Head of caudate nucleus (tissue), 42 donors: Measurements from ENCODE around the gene EIF1AD.

Source experiments
- DNase-seq, 42 donors: peaks; one replicate each; pipeline versions ENCODE4 v3.0.0 to v3.0.0-alpha.2; 2020 to 2021; ENCODE audit warnings: mixed read lengths in 7 of 42
- intact Hi-C: fragments of 100-400 bp; cut with DNase I; formaldehyde crosslinking; loops from one replicate; pipeline ENCODE4 v1.15.0; 2022

Gene EIF1AD

DNA sequence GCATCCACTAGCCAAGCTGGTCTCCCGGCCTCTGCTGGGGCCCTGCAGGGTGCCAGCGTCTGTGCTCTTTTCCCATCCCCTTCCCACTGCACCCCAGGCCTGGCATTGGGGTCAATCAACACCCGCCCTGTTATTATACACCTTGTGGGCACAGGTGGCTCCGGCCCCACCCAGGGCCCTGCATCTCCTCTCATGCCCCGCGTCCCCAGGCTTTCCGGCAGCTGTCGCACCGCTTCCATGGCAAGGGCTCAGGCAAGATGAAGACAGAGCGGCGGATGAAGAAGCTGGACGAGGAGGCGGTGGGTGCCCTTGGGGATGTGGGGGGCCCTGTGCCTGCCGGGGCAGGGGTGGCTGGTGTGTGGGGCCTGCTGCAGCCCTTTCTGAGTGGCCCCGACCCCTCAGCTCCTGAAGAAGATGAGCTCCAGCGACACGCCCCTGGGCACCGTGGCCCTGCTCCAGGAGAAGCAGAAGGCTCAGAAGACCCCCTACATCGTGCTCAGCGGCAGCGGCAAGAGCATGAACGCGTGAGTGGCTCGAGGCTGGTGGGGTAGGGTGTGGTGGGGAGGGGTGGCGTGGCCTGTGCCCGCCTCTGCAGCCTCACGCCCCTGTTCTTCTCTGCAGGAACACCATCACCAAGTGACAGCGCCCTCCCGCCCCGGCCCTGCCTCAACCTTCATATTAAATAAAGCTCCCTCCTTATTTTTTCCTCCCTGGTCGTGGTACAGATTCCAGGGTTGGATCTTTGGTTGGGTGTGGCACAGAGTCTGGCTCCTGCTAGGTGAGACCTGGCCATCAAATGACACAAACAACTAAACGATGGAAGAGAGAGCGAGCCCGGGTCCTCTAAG lies 23.3 kb downstream of the EIF1AD start:
- intact Hi-C loops = no loop called here
- no peak for DNase-seq

DNA sequence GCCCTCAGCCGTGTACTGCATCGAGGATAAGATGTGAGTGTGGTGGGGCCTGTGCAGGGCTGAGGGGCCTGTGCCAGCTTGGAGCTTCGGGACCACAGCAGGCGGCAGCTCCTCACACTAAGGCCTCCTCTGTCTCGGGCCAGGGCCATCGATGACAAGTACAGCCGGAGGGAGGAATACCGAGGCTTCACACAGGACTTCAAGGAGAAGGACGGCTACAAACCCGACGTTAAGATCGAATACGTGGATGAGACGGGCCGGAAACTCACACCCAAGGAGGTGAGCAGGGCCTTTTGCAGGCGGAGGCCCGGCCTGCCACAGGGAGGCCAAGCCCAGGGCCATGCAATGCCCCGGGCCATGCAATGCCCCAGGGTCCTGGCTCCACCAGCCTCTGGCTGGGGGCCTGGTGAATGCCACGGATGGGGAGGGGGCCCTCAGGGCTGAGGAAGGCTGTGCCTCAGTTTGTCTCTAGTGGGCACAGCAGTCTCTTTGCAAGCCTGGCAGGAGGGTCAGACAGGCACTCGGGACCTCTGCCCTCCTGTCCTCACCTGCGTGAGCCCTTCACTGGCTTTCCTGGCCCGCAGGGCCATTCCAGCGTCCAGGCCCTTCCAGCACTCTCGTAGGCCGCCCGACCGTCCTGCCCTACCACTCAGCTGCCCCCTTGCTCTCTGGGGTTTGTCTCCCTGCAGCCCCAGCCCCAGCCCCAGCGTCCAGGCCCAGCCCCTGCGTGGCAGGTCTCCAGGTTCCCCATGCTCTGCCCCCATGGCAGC lies 24.2 kb downstream of the EIF1AD start:
- DNase-seq = no peak
- intact Hi-C loops = no loop called here

DNA sequence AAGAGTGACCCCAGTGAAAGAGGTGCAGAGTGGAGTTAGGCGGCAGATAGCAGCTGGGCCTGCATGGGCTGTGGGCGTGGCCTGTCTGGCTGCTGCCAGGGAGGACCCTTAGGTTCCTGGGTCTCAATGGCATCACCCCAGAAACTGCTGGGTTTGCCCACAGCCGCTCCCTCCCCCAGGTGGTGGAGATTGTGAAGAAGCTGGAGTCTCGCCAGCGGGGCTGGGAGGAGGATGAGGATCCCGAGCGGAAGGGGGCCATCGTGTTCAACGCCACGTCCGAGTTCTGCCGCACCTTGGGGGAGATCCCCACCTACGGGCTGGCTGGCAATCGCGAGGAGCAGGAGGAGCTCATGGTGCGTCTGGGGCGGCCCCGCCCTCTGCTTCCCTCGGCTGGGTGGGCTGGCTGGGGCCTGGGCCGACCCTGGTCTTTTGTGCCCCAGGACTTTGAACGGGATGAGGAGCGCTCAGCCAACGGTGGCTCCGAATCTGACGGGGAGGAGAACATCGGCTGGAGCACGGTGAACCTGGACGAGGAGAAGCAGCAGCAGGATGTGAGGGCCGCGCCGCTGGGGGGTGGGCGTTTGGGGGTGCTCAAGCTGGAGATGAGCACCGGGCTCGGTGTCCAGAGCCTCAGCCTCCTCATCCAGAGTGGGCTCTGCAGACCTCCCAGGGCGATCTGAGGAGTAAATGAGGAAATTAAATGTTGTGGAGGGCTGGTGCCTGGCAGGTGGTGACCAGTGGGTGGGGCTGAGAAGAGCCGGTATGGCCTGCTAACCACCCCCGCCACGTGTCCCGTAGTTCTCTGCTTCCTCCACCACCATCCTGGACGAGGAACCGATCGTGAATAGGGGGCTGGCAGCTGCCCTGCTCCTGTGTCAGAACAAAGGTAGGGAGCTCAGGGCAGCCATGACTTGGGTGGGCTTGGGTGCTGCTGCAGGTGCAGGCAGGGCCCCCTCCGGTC lies 25.5 kb downstream of the EIF1AD start:
- intact Hi-C loops = no loop called here
- no peak for DNase-seq

DNA sequence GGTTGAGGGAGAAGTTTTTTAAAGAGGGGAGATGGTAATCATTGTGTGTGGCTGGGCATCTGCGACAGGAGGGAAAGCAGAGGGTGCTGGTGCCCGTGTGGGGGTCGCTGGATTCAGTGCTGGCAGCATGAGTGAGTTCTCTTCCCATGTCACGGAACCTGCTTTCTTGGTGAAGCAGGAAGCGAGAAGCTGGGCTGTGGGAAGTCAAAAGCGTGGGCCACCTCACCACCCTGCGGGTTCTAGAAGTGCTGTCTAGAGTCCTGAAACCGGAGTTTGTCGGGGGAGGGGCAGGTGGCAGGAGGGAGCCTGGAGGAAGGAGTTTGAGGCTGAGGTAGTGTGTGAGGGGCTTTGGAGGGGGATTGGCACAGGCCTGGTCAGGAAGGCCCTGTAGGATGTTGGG lies 26.2 kb downstream of the EIF1AD start:
- intact Hi-C loops = no loop called here
- no peak for DNase-seq

DNA sequence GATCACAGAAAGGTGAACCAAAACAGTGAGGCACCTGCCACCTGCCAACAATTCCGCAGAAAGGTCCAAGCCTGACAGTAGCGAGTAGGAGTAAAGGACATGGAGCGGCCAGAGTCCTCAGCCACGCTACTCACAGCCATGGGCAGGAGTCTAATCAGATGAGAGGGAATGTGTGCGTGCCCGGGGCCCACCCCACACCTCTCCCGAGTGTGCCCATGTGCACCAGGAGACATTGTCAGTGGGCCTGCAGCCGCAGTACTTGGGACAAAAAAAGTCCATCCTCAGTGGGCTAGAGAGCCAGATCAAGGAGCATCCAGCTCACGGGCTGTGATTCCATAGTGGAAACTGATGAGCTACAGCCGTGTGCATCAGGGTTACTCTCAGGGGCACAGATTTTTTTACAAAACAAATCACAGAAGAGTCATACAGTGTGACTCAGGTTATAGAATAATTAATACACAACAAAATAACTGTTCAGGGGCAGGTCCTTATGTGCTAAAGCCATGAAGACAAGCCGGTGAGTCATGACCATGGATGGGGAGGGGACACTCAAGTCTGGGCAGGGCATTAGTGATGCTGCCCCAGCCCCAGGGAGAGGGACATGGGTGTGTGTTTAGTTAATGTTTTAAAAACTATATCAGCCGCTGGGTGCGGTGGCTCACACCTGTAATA lies 28.4 kb downstream of the EIF1AD start:
- intact Hi-C loops = no loop called here
- no peak for DNase-seq

DNA sequence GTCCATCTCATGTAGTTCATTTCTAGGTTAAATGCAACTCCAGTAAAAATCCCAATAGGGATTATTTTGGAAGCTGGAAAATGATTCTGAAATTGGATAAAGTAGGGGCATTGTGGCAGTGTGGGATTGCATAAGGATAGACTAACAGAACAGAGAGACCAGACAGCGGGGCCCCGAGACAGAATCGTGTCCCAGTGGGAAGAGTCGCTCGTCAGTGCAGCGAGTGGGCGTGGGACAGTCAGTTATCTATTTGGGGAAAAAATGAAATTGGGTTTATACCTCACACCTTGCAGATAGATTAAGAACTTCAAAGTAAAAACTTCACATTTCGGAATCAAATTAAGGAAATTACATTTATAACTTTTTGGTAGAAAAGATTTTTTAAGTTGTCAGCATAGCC lies 29.8 kb downstream of the EIF1AD start:
- intact Hi-C loops = no loop called here
- DNase-seq = no peak

DNA sequence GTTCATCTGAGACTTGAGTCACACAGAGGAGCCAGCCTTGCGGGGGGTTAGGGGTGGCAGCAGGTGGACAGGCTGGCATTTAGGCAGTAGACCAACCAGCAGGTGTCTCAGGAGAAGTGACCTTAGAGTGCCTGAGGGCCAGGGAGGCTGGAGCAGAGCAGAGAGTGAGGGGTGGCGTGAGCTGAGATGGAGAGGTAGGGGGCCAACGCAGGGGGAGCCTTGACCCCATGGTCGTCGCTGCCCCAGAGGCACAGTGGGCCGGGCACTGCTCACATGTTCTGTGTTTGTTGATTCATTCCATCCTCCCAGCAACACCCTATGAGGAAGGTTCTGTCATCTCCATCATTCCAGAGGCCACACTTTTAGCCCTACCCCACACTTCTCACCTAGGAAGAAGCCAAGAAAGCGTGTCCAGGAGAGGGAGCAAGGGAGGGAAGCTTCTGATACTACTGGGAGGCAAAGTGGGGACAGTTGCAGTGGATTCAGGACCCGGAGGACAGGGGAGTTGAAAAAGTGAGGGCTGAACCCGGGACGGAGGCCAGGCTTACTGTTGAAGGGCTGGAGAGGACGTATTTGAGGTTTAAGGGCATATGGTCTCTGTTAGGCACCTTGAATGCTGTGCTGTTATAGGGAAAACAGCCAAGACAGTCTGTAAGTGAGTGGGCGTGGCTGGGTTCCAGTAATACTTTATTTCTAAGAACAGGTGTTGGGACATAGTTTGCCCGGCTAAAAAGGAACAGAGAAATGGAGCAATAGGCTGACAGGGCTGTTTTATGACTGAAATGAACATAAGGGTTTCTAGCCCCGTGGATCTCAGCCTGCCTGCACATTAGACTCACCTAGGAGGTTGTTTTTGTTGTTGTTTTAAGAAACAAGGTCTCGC lies 33.1 kb downstream of the EIF1AD start:
- intact Hi-C loops = no loop called here
- no peak for DNase-seq

DNA sequence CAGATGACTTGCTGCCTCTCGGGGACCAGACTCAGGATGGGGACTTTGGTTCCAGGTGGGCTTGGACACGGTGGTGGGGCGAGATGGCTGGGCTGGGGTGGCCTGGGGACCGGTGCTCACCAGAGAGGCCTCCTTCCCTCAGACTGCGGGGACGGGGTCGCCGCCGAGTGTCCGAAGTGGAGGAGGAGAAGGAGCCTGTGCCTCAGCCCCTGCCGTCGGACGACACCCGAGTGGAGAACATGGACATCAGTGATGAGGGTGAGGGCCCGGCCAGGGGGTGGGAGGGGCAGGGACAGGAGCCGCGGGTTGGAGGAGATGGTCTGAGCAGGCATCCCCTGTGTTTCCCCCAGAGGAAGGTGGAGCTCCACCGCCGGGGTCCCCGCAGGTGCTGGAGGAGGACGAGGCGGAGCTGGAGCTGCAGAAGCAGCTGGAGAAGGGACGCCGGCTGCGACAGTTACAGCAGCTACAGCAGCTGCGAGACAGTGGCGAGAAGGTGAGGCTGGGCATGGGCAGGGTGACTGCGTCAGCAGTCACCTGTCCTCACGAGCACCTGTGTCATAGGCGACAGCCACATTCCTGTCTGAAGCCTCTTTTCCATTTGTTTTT lies 34.5 kb downstream of the EIF1AD start:
- DNase-seq = no peak
- intact Hi-C loops = no loop called here

DNA sequence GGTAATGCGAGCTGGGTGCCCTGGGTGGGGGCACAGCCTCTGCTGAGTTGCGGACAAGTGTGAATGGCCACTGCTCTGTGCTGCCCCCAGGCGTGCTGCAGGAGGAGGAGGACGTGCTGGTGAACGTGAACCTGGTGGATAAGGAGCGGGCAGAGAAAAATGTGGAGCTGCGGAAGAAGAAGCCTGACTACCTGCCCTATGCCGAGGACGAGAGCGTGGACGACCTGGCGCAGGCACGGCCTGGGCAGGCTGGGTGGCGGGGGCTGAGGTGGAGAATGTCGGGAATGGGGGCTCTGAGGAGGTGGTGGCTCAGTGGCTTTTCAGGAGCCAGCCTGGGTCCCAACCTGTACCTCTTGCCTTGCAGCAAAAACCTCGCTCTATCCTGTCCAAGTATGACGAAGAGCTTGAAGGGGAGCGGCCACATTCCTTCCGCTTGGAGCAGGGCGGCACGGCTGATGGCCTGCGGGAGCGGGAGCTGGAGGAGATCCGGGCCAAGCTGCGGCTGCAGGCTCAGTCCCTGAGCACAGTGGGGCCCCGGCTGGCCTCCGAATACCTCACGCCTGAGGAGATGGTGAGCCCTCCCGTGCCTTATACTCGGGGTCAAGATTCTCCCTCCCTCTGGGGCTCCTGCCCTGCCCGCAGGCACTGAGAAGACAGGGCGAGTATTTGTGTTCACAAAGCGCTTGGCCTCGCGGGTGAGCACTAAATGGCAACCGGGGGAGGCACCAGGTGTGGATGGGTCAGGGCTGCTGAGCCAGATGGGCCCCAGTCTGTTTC lies 35.8 kb downstream of the EIF1AD start:
- DNase-seq = no peak
- intact Hi-C loops = no loop called here

DNA sequence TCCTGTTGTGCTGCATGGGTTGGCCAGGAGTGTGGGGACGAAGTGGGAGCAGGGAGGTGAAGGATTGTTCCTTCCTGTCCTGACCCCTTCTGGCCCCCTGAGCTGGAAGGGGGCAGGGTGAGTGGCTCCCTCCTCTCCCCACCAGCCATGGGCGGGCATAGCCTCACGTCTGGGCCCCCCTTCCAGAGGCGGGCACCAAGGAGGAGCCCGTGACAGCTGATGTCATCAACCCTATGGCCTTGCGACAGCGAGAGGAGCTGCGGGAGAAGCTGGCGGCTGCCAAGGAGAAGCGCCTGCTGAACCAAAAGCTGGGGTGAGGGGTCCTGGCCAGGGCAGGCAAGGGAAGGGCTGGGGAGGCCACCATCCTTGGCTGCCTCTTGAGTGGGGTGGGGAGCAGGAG lies 37.1 kb downstream of the EIF1AD start:
- intact Hi-C loops = loop anchor here (5.0 kb wide), 2 partner anchors 48 to 103 kb away; partner anchors contain the start of genes C11orf68, DRAP1 and MUS81
- no peak for DNase-seq

DNA sequence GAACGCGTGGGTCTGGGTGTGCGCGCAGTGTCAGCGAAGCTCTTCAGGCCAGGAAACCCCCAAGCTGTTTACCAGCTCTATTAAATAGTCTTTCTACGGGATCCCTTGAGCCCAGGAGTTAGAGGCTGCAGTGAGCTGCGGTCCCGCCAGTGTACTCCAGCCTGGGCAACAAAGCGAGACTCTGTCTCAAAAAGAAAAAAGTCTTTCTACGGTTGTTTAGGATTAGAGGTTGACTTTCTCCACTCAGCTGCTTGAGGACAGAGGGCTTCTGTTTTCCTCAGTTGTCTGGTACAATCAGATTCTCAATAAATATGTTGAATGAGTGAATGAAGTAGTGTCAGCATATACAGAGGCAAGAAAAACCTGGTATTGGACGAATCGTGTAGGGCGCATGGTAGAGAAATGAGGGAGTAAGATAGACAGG lies 39.8 kb downstream of the EIF1AD start:
- no peak for DNase-seq
- intact Hi-C loops = loop anchor here (5.0 kb wide), 2 partner anchors 45 to 100 kb away; partner anchors contain the start of genes C11orf68, DRAP1 and MUS81

DNA sequence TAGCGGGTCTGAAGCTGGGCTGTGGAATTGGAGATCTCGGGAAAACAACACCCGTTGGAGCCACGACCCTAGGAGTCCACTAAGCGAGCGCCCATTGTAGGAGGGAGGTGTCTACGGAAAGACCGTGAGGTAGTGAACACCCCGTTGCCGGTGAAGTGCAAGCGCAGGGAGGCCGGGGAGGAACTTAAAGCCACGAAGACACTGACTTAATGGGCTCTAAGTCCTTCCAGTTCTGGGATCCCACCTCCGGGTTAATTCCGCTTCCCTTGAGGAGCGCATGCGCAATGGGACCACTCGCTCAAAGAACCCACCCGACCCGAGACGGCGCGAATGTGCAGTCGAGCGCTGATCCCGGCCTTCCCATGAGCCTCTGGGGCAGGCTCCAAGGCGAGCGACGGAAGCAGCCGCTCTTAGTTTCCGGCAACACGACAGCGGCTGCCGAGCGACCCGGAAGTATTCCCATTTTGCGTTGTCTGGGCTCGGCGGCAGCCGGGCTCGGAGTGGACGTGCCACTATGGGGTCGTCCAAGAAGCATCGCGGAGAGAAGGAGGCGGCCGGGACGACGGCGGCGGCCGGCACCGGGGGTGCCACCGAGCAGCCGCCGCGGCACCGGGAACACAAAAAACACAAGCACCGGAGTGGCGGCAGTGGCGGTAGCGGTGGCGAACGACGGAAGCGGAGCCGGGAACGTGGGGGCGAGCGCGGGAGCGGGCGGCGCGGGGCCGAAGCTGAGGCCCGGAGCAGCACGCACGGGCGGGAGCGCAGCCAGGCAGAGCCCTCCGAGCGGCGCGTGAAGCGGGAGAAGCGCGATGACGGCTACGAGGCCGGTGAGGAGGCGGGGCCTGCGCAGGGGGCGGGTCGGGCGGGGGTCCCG lies 40.5 kb downstream of the EIF1AD start, which contains the start of gene SART1:
Gene SART1 (plus strand): TSS at position 468 of the 874 bp plus-strand sequence. CDS start 47 bp downstream, at position 515.
- intact Hi-C loops = loop anchor here (1.0 to 5.0 kb wide), 3 partner anchors 41 to 99 kb away; partner anchors contain the start of genes BANF1, C11orf68, DRAP1 and EIF1AD
- DNase-seq = peak; percentile 93 to 100 (median 98)

DNA sequence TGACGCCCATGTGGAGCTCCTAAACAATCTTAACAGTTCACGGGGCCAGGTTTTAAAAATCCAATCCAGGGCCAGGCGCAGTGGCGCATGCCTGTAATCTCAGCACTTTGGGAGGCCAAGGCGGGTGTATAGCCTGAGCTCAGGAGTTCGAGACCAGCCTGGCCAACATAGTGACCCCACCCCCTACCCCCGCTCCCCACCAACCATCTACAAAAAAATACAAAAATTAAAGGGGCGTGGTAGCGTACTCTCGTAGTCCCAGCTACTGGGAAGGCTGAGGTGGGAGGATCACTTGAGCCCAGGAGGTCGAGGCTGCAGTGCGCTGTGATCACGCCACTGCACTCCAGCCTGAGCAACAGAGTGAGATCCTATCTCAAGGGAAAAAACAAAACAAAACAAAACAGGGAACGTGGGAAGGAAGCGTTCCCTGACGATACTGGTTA lies 41.1 kb downstream of the EIF1AD start:
- intact Hi-C loops = loop anchor here (1.0 to 5.0 kb wide), 3 partner anchors 41 to 99 kb away; partner anchors contain the start of genes BANF1, C11orf68, DRAP1 and EIF1AD
- DNase-seq = no peak

DNA sequence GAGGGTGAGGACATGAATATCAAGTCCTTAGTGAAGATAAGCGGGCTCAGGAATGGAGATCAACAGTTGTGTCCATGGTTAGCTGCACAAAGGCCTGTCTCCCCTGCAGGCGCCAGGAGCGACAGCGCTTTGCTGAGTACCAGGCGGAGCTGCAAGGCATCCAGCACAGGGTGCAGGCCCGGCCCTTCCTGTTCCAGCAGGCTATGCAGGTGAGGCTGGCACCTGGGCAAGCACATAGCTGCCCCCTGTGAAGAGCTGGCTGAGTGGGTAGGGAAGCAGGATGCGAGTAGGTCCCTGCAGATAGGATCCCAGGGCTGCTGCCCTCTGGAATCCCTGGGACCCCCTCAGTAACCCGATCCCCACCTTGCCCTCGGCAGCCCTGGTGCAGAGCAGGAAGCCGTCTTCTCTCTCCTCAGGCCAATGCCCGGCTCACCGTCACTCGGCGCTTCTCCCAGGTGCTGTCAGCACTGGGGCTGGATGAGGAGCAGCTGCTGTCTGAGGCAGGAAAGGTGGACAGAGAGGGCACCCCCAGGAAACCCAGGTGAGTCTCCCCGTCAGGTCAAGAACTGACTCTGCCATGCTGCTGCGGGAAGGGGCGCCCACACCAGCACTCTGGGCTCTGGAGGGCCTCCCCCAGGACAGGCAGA lies 43.1 kb downstream of the EIF1AD start:
- no peak for DNase-seq
- intact Hi-C loops = no loop called here

DNA sequence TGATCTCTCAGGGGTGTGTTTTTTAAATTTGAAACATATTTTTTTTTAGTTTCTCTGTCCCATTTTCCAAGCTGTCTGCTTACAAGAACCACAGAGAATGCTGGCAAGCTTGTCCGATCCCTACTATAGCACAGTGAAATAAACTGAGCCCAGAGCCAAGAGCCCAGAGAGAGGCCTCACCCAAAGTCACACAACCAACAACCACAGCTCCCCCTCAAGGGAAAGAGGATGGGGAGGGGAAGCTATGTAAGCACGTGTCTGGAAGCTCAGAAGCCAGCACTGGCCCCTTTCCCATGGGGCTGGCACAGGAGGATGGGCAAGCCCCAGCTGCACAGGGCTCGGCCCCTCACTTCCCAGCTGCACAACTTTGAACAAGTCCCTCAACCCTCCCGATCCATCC lies 43.7 kb downstream of the EIF1AD start:
- intact Hi-C loops = no loop called here

More for the DNA sequence above, 43.7 kb downstream of the EIF1AD start:
- DNase-seq = no peak
